H9 (cell line): Measurements from ENCODE around the gene ARHGAP12. TPM values are rescaled to one million over a fixed set of nuclear protein-coding genes. Genes with fewer than 3 reads are reported as not detected.

Experiments
- DNase-seq: peaks from one replicate; pipeline ENCODE4 v3.0.0-alpha.2; 2017
- H2AFZ ChIP-seq: one replicate; pipeline ENCODE4 v1.6.1; 2013; ENCODE audit warnings: mild to moderate bottlenecking, low read length, control low read depth, moderate library complexity
- H2AK5ac ChIP-seq: 2 replicates; pipeline ENCODE4 v1.6.1; 2013; ENCODE audit warnings: low read length, control low read depth, mixed read lengths; ENCODE audit not compliant: insufficient read length
- H2BK120ac ChIP-seq: one replicate; pipeline ENCODE4 v1.6.1; 2013; ENCODE audit warnings: low read depth, mild to moderate bottlenecking, low read length, control low read depth, inconsistent platforms; ENCODE audit not compliant: poor library complexity, severe bottlenecking
- H2BK12ac ChIP-seq: 2 replicates; pipeline ENCODE4 v1.6.1; 2013; ENCODE audit warnings: low read length, control low read depth, mixed read lengths, low read depth; ENCODE audit not compliant: insufficient read length
- H2BK15ac ChIP-seq: 2 replicates; pipeline ENCODE4 v1.6.1; 2013; ENCODE audit warnings: low read depth, low read length, control low read depth
- H2BK20ac ChIP-seq: one replicate; pipeline ENCODE4 v1.6.1; 2013; ENCODE audit warnings: low read depth, mild to moderate bottlenecking, low read length, control low read depth, inconsistent platforms; ENCODE audit not compliant: poor library complexity, severe bottlenecking
- H2BK5ac ChIP-seq: 2 replicates; pipeline ENCODE4 v1.6.1; 2013; ENCODE audit warnings: low read length, control low read depth, mixed read lengths; ENCODE audit not compliant: insufficient read length
- H3K14ac ChIP-seq: 2 replicates; pipeline ENCODE4 v1.6.1; 2013; ENCODE audit warnings: low read length, control low read depth; ENCODE audit not compliant: insufficient read depth
- H3K18ac ChIP-seq: 2 replicates; pipeline ENCODE4 v1.6.1; 2013; ENCODE audit warnings: low read depth, mild to moderate bottlenecking, mixed read lengths, low read length, control low read depth; ENCODE audit not compliant: insufficient read length
- H3K23ac ChIP-seq: 2 replicates; pipeline ENCODE4 v1.6.1; 2013; ENCODE audit warnings: low read length, control low read depth, mixed read lengths, low read depth; ENCODE audit not compliant: insufficient read length
- H3K23me2 ChIP-seq: 2 replicates; pipeline ENCODE4 v1.6.1; 2013; ENCODE audit warnings: low read depth, mild to moderate bottlenecking, mixed read lengths, low read length, control low read depth; ENCODE audit not compliant: insufficient read length, poor library complexity, severe bottlenecking
- H3K27ac ChIP-seq: 2 replicates; pipeline ENCODE4 v1.5.1; 2013; ENCODE audit warnings: low read length, control low read depth, mixed read lengths, low read depth; ENCODE audit not compliant: insufficient read length
- H3K27me3 ChIP-seq: 2 replicates; pipeline ENCODE4 v1.6.1; 2013; ENCODE audit warnings: low read length, control low read depth, inconsistent platforms; ENCODE audit not compliant: insufficient read depth
- H3K4ac ChIP-seq: 2 replicates; pipeline ENCODE4 v1.6.1; 2013; ENCODE audit warnings: low read depth, mild to moderate bottlenecking, control low read depth, inconsistent platforms, low read length, moderate library complexity
- H3K4me1 ChIP-seq: 2 replicates; pipeline ENCODE4 v1.6.1; 2013; ENCODE audit warnings: low read length, control low read depth, inconsistent platforms; ENCODE audit not compliant: insufficient read depth
- H3K4me2 ChIP-seq: 2 replicates; pipeline ENCODE4 v1.6.1; 2013; ENCODE audit warnings: low read length, control low read depth, mixed read lengths; ENCODE audit not compliant: insufficient read length, insufficient read depth
- H3K56ac ChIP-seq: 2 replicates; pipeline ENCODE4 v1.6.1; 2013; ENCODE audit warnings: low read depth, mild to moderate bottlenecking, mixed read lengths, low read length, control low read depth; ENCODE audit not compliant: insufficient read length
- H3K79me1 ChIP-seq: 2 replicates; pipeline ENCODE4 v1.6.1; 2013; ENCODE audit warnings: low read depth, mild to moderate bottlenecking, moderate library complexity, low read length, control low read depth, inconsistent platforms; ENCODE audit not compliant: insufficient read depth, poor library complexity, severe bottlenecking
- H3K79me2 ChIP-seq: 2 replicates; pipeline ENCODE4 v1.6.1; 2013; ENCODE audit warnings: low read length, control low read depth, inconsistent platforms; ENCODE audit not compliant: insufficient read depth
- H3K9ac ChIP-seq: 2 replicates; pipeline ENCODE4 v1.6.1; 2013; ENCODE audit warnings: low read length, control low read depth, mixed read lengths; ENCODE audit not compliant: insufficient read length; ENCODE audit errors: extremely low read depth
- H3K9me3 ChIP-seq: one replicate; pipeline ENCODE4 v1.6.1; 2013; ENCODE audit warnings: low read depth, low read length, inconsistent platforms; ENCODE audit not compliant: control insufficient read depth
- H3T11ph ChIP-seq: one replicate; pipeline ENCODE4 v1.6.1; 2013; ENCODE audit warnings: mild to moderate bottlenecking, low read length, control low read depth, inconsistent platforms
- H4K20me1 ChIP-seq: one replicate; pipeline ENCODE4 v1.6.1; 2013; ENCODE audit not compliant: control insufficient read depth, insufficient read length, insufficient read depth
- H4K5ac ChIP-seq: 2 replicates; pipeline ENCODE4 v1.6.1; 2013; ENCODE audit warnings: low read depth, mild to moderate bottlenecking, mixed read lengths, low read length, control low read depth; ENCODE audit not compliant: insufficient read length
- H4K8ac ChIP-seq: replicated peaks from 2 replicates; pipeline ENCODE4 v1.6.1; 2013; ENCODE audit warnings: low read length, control low read depth, mixed read lengths, low read depth; ENCODE audit not compliant: insufficient read length
- H4K91ac ChIP-seq: 2 replicates; pipeline ENCODE4 v1.6.1; 2013; ENCODE audit warnings: low read depth, mild to moderate bottlenecking, moderate library complexity, mixed read lengths, low read length, control low read depth; ENCODE audit not compliant: insufficient read length
- H3K27ac Mint-ChIP-seq, 3 experiments: 2 replicates in 2 of 3; 3 replicates in 1 of 3; pipeline ENCODE4 v1.8.0; 2020 to 2021; ENCODE audit warnings: mixed read lengths in 3 of 3, mild to moderate bottlenecking in 1 of 3, moderate library complexity in 1 of 3
- H3K27me3 Mint-ChIP-seq: 2 replicates; pipeline ENCODE4 v1.8.0; 2021; ENCODE audit warnings: low read depth, mild to moderate bottlenecking, moderate library complexity, mixed read lengths
- H3K36me3 Mint-ChIP-seq, 3 experiments: 2 replicates in 2 of 3; 3 replicates in 1 of 3; pipeline ENCODE4 v1.8.0; 2020 to 2021; ENCODE audit warnings: low read depth in 3 of 3, mixed read lengths in 3 of 3; ENCODE audit not compliant: insufficient read depth in 1 of 3
- H3K4me1 Mint-ChIP-seq, 2 experiments: 2 replicates each; pipeline ENCODE4 v1.8.0; 2020; ENCODE audit warnings: mixed read lengths in 2 of 2
- H3K4me3 Mint-ChIP-seq, 2 experiments: 2 replicates in 1 of 2; 3 replicates in 1 of 2; pipeline ENCODE4 v1.8.0; 2020 to 2021; ENCODE audit warnings: mild to moderate bottlenecking in 2 of 2, mixed read lengths in 2 of 2, moderate library complexity in 1 of 2
- H3K9me3 Mint-ChIP-seq, 2 experiments: 2 replicates in 1 of 2; 3 replicates in 1 of 2; pipeline ENCODE4 v1.8.0; 2020; ENCODE audit warnings: mild to moderate bottlenecking in 2 of 2, mixed read lengths in 2 of 2, moderate library complexity in 1 of 2
- WGBS: extraction: QIAGEN DNeasy Blood & Tissue Kit; methylation state at CpG from one replicate; pipeline ENCODE4 v1.1.7; 2013; ENCODE audit warnings: missing lambda C conversion rate, low lambda C conversion rate, mixed read lengths; ENCODE audit not compliant: insufficient read length; ENCODE audit errors: extremely low coverage; 5-methylcytosine and 5-hydroxymethylcytosine counted together
- total RNA-seq: library from RNA; stranded (reverse); gene quantifications from 2 replicates; pipeline ENCODE4 v1.2.1, GENCODE V29; 2021
- TF ChIP-seq, protein P1 (sequence below): fragments of 200-600 bp; sonication (generic); conservative IDR thresholded peaks from 3 replicates; pipeline ENCODE4 v1.8.0; 2021; ENCODE audit warnings: antibody characterized with exemption, mild to moderate bottlenecking

Gene ARHGAP12
- total RNA-seq, 1 experiment from 2014 or later, result 34.3 TPM

GRCh38 chr10:31961277-31962074 lies 32.8 kb upstream of the ARHGAP12 start:
- H3K4ac ChIP-seq, result no peak overlapping the region
- no peak overlapping the region for H2BK15ac ChIP-seq
- H3K18ac ChIP-seq, result no peak overlapping the region
- H3K9ac ChIP-seq, result no peak overlapping the region
- no peak overlapping the region for H4K91ac ChIP-seq
- no peaks in the 10 kb centered on the region for H3K27me3 Mint-ChIP-seq
- TF ChIP-seq, protein P1, sequence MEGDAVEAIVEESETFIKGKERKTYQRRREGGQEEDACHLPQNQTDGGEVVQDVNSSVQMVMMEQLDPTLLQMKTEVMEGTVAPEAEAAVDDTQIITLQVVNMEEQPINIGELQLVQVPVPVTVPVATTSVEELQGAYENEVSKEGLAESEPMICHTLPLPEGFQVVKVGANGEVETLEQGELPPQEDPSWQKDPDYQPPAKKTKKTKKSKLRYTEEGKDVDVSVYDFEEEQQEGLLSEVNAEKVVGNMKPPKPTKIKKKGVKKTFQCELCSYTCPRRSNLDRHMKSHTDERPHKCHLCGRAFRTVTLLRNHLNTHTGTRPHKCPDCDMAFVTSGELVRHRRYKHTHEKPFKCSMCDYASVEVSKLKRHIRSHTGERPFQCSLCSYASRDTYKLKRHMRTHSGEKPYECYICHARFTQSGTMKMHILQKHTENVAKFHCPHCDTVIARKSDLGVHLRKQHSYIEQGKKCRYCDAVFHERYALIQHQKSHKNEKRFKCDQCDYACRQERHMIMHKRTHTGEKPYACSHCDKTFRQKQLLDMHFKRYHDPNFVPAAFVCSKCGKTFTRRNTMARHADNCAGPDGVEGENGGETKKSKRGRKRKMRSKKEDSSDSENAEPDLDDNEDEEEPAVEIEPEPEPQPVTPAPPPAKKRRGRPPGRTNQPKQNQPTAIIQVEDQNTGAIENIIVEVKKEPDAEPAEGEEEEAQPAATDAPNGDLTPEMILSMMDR, result no peak
- H3K27ac ChIP-seq, result no peak overlapping the region
- WGBS, result no CpG with 5 or more reads among the region's 8 CpGs
- H2BK20ac ChIP-seq, result no peak overlapping the region
- no peaks in the 10 kb centered on the region for H3K79me2 ChIP-seq
- H2AK5ac ChIP-seq, result no peak overlapping the region
- peaks cover 0 to under 1% of the 10 kb centered on the region in 2 experiments; a peak in 1 of 5 replicates for H3K9me3 Mint-ChIP-seq
- no peak overlapping the region for H2AFZ ChIP-seq
- H3K23ac ChIP-seq, result no peak overlapping the region
- no peaks in the 10 kb centered on the region for H4K20me1 ChIP-seq
- DNase-seq, result no peak
- H3K4me1 Mint-ChIP-seq, result peaks cover 0 to 2% of the 10 kb centered on the region in 2 experiments; a peak in 2 of 4 replicates
- no peak overlapping the region; a peak in 2 of 7 replicates for H3K27ac Mint-ChIP-seq
- H2BK120ac ChIP-seq, result no peak overlapping the region
- no peak overlapping the region for H4K5ac ChIP-seq
- H3K56ac ChIP-seq, result no peak overlapping the region
- H3K36me3 Mint-ChIP-seq, result no peaks in the 10 kb centered on the region; a peak in 2 of 7 replicates
- no peak overlapping the region for H3K14ac ChIP-seq
- no peak overlapping the region for H4K8ac ChIP-seq
- H3K4me3 Mint-ChIP-seq, result no peak overlapping the region
- H2BK5ac ChIP-seq, result no peak overlapping the region
- H3T11ph ChIP-seq, result no peak overlapping the region
- H3K79me1 ChIP-seq, result no peaks in the 10 kb centered on the region
- H3K4me1 ChIP-seq, result no peaks in the 10 kb centered on the region; the same call in 1 of the 2 replicates
- no peak overlapping the region for H2BK12ac ChIP-seq
- no peaks in the 10 kb centered on the region for H3K27me3 ChIP-seq
- no peaks in the 10 kb centered on the region for H3K9me3 ChIP-seq
- H3K23me2 ChIP-seq, result no peaks in the 10 kb centered on the region
- no peak overlapping the region for H3K4me2 ChIP-seq
